ENCODE results near the gene AKIP1. TPM values are rescaled to one million over a fixed set of nuclear protein-coding genes. Genes with fewer than 3 reads are reported as not detected.

AKIP1 gene
- total and polyA plus RNA-seq, 10 of the 15 experiments (the other 5 are each of a cell fraction or from before 2014, with no cell fraction given): 5.1 to 38.9 (median 30.5) TPM

DNA sequence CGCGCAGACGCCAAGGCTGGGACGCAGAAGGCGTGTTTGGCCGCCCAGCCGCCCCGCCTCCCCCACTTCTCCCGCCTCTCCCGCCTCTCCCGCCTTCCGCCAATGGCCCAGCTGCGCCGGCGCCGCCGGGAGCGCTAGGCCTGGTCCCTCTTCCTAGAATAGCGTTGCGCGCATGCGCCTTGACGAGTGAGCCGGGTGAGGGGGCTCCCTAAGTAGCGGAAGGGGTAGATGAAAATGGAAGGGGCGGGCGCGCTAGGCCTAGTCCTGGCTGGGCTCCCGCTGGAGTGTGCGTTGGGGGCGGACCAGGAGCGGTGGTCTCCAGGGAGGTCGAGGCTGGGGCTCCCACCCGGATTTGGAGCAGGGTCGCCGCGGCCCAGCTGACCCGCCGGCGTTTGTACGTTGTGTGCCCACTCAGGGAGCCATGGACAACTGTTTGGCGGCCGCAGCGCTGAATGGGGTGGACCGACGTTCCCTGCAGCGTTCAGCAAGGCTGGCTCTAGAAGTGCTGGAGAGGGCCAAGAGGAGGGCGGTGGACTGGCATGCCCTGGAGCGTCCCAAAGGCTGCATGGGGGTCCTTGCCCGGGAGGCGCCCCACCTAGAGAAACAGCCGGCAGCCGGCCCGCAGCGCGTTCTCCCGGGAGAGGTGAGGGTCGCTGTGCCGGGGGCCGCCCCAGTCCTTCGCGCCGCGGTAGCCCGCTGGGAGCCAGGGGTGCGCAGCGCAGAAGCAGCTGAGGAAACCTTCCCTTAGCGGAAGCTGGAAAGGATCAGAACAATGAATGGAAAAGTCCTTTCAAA lies at the start of gene AKIP1 (continued):
- TF ChIP-seq, protein P1, sequence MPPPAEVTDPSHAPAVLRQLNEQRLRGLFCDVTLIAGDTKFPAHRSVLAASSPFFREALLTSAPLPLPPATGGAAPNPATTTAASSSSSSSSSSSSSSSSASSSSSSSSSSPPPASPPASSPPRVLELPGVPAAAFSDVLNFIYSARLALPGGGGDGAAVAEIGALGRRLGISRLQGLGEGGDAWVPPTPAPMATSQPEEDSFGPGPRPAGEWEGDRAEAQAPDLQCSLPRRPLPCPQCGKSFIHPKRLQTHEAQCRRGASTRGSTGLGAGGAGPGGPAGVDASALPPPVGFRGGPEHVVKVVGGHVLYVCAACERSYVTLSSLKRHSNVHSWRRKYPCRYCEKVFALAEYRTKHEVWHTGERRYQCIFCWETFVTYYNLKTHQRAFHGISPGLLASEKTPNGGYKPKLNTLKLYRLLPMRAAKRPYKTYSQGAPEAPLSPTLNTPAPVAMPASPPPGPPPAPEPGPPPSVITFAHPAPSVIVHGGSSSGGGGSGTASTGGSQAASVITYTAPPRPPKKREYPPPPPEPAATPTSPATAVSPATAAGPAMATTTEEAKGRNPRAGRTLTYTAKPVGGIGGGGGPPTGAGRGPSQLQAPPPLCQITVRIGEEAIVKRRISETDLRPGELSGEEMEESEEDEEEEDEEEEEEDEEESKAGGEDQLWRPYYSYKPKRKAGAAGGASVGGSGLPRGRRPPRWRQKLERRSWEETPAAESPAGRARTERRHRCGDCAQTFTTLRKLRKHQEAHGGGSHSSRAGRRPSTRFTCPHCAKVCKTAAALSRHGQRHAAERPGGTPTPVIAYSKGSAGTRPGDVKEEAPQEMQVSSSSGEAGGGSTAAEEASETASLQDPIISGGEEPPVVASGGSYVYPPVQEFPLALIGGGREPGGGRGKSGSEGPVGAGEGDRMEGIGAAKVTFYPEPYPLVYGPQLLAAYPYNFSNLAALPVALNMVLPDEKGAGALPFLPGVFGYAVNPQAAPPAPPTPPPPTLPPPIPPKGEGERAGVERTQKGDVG (CRISPR knock-in tag; IDR thresholded peaks at IDR 0.05): no peak
- TF ChIP-seq MTA2 (IDR thresholded peaks at IDR 0.05; ENCODE audit: low read depth) (no peak), ZNF622 (IDR thresholded peaks at IDR 0.05) (no peak), TARDBP (IDR thresholded peaks at IDR 0.05; ENCODE audit: borderline replicate concordance) (no peak), ZNF217 (IDR thresholded peaks at IDR 0.05) (no peak), ZNF384 (IDR thresholded peaks at IDR 0.05; ENCODE audit: borderline replicate concordance, low read depth, low read length) (no peak), ZNF24 (IDR thresholded peaks at IDR 0.05) (no peak), SREBF1 (IDR thresholded peaks at IDR 0.05; ENCODE audit: low read length) (no peak), JUNB (IDR thresholded peaks at IDR 0.05) (no peak)
- TF ChIP-seq, protein P2, sequence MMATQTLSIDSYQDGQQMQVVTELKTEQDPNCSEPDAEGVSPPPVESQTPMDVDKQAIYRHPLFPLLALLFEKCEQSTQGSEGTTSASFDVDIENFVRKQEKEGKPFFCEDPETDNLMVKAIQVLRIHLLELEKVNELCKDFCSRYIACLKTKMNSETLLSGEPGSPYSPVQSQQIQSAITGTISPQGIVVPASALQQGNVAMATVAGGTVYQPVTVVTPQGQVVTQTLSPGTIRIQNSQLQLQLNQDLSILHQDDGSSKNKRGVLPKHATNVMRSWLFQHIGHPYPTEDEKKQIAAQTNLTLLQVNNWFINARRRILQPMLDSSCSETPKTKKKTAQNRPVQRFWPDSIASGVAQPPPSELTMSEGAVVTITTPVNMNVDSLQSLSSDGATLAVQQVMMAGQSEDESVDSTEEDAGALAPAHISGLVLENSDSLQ (IDR thresholded peaks at IDR 0.05): no peak
- TF ChIP-seq, protein P3, sequence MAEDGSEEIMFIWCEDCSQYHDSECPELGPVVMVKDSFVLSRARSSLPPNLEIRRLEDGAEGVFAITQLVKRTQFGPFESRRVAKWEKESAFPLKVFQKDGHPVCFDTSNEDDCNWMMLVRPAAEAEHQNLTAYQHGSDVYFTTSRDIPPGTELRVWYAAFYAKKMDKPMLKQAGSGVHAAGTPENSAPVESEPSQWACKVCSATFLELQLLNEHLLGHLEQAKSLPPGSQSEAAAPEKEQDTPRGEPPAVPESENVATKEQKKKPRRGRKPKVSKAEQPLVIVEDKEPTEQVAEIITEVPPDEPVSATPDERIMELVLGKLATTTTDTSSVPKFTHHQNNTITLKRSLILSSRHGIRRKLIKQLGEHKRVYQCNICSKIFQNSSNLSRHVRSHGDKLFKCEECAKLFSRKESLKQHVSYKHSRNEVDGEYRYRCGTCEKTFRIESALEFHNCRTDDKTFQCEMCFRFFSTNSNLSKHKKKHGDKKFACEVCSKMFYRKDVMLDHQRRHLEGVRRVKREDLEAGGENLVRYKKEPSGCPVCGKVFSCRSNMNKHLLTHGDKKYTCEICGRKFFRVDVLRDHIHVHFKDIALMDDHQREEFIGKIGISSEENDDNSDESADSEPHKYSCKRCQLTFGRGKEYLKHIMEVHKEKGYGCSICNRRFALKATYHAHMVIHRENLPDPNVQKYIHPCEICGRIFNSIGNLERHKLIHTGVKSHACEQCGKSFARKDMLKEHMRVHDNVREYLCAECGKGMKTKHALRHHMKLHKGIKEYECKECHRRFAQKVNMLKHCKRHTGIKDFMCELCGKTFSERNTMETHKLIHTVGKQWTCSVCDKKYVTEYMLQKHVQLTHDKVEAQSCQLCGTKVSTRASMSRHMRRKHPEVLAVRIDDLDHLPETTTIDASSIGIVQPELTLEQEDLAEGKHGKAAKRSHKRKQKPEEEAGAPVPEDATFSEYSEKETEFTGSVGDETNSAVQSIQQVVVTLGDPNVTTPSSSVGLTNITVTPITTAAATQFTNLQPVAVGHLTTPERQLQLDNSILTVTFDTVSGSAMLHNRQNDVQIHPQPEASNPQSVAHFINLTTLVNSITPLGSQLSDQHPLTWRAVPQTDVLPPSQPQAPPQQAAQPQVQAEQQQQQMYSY (CRISPR knock-in tag; IDR thresholded peaks at IDR 0.05): no peak
- TF ChIP-seq, protein P4, sequence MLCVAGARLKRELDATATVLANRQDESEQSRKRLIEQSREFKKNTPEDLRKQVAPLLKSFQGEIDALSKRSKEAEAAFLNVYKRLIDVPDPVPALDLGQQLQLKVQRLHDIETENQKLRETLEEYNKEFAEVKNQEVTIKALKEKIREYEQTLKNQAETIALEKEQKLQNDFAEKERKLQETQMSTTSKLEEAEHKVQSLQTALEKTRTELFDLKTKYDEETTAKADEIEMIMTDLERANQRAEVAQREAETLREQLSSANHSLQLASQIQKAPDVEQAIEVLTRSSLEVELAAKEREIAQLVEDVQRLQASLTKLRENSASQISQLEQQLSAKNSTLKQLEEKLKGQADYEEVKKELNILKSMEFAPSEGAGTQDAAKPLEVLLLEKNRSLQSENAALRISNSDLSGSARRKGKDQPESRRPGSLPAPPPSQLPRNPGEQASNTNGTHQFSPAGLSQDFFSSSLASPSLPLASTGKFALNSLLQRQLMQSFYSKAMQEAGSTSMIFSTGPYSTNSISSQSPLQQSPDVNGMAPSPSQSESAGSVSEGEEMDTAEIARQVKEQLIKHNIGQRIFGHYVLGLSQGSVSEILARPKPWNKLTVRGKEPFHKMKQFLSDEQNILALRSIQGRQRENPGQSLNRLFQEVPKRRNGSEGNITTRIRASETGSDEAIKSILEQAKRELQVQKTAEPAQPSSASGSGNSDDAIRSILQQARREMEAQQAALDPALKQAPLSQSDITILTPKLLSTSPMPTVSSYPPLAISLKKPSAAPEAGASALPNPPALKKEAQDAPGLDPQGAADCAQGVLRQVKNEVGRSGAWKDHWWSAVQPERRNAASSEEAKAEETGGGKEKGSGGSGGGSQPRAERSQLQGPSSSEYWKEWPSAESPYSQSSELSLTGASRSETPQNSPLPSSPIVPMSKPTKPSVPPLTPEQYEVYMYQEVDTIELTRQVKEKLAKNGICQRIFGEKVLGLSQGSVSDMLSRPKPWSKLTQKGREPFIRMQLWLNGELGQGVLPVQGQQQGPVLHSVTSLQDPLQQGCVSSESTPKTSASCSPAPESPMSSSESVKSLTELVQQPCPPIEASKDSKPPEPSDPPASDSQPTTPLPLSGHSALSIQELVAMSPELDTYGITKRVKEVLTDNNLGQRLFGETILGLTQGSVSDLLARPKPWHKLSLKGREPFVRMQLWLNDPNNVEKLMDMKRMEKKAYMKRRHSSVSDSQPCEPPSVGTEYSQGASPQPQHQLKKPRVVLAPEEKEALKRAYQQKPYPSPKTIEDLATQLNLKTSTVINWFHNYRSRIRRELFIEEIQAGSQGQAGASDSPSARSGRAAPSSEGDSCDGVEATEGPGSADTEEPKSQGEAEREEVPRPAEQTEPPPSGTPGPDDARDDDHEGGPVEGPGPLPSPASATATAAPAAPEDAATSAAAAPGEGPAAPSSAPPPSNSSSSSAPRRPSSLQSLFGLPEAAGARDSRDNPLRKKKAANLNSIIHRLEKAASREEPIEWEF (IDR thresholded peaks at IDR 0.05; ENCODE audit: insufficient replicate concordance, low read depth, low read length): no peak
- TF ChIP-seq, protein P5, sequence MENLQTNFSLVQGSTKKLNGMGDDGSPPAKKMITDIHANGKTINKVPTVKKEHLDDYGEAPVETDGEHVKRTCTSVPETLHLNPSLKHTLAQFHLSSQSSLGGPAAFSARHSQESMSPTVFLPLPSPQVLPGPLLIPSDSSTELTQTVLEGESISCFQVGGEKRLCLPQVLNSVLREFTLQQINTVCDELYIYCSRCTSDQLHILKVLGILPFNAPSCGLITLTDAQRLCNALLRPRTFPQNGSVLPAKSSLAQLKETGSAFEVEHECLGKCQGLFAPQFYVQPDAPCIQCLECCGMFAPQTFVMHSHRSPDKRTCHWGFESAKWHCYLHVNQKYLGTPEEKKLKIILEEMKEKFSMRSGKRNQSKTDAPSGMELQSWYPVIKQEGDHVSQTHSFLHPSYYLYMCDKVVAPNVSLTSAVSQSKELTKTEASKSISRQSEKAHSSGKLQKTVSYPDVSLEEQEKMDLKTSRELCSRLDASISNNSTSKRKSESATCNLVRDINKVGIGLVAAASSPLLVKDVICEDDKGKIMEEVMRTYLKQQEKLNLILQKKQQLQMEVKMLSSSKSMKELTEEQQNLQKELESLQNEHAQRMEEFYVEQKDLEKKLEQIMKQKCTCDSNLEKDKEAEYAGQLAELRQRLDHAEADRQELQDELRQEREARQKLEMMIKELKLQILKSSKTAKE (IDR thresholded peaks at IDR 0.05; ENCODE audit: low read depth, poor library complexity, severe bottlenecking): no peak
